ENCODE measurements around the gene CTU2.

CTU2 gene

DNA sequence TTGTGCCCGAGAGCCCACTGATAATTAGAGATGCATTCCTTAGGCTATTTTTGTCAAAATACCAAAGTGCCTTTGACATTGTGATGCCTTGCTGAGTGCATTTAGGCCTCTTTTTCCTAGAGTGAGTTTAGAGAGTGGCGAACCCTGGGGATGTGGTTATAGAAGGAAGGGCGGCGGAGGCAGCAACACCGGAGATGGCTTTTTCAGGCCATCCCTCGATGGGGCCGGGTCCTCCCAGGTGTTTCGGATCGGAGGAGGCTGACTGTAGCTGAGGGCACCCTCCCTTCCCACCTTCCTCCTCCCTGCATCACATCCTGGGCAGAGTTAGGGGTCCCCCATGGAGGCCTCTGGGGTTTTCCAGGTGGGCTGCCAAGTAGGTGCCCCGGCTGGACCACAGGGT lies 13.4 kb upstream of the CTU2 start:
- TF ChIP-seq, protein P1, sequence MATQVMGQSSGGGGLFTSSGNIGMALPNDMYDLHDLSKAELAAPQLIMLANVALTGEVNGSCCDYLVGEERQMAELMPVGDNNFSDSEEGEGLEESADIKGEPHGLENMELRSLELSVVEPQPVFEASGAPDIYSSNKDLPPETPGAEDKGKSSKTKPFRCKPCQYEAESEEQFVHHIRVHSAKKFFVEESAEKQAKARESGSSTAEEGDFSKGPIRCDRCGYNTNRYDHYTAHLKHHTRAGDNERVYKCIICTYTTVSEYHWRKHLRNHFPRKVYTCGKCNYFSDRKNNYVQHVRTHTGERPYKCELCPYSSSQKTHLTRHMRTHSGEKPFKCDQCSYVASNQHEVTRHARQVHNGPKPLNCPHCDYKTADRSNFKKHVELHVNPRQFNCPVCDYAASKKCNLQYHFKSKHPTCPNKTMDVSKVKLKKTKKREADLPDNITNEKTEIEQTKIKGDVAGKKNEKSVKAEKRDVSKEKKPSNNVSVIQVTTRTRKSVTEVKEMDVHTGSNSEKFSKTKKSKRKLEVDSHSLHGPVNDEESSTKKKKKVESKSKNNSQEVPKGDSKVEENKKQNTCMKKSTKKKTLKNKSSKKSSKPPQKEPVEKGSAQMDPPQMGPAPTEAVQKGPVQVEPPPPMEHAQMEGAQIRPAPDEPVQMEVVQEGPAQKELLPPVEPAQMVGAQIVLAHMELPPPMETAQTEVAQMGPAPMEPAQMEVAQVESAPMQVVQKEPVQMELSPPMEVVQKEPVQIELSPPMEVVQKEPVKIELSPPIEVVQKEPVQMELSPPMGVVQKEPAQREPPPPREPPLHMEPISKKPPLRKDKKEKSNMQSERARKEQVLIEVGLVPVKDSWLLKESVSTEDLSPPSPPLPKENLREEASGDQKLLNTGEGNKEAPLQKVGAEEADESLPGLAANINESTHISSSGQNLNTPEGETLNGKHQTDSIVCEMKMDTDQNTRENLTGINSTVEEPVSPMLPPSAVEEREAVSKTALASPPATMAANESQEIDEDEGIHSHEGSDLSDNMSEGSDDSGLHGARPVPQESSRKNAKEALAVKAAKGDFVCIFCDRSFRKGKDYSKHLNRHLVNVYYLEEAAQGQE (IDR thresholded peaks at IDR 0.05; ENCODE audit: low read depth) = no peak
- TF ChIP-seq, protein P2, sequence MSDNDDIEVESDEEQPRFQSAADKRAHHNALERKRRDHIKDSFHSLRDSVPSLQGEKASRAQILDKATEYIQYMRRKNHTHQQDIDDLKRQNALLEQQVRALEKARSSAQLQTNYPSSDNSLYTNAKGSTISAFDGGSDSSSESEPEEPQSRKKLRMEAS (IDR thresholded peaks at IDR 0.05) = no peak
- TF ChIP-seq EP300 (IDR thresholded peaks at IDR 0.05; ENCODE audit: borderline replicate concordance) = no peak
- TF ChIP-seq FOXM1 (IDR thresholded peaks at IDR 0.05; ENCODE audit: borderline replicate concordance, low read depth) = no peak
- no peak for TF ChIP-seq RAD21 (IDR thresholded peaks at IDR 0.05; ENCODE audit: low read depth)

DNA sequence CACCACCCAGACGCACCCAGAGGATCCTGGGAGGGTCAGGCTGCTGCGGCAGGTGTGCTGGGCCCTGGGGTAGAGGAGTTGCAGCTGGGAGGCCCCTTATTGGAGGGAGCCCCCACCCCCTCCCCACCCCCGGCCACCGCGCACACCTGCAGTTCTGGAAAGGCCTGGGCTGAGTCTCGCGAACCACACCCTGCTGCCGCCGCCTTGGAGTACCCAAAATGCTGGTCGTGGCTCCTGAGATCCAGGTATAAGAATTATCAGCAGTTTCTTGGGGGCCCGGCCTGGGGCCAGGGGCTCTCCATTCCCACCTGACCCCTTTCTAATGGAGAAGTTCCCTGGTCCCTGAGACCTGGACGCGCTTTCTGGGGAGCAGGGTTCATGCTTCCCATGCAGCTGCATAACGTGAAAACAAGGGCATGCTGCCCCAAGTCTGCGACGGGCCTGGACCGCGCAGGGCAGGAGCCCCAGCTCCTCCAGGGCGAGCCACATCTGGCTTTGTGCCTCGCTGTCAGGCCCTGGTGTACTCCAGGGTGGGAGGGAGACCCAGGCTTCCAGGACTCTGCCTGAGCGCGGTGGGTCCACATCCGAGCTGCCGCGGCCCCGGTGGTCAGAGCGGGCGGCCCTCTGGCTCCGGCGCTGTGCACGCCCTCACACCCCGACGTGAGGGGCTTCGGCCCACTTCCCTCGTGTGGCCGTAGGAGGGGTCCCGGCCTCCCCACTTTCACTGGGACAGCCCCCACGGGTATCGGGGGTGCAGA lies 12.7 kb upstream of the CTU2 start:
- TF ChIP-seq CREB1 (IDR thresholded peaks at IDR 0.05; ENCODE audit: low read depth) (no peak), CEBPB (IDR thresholded peaks at IDR 0.05) (no peak), TAF1 (IDR thresholded peaks at IDR 0.05; ENCODE audit: low read depth) (no peak), EGR1 (IDR thresholded peaks at IDR 0.05) (no peak), TCF12 (IDR thresholded peaks at IDR 0.05; ENCODE audit: low read depth) (no peak)
- TF ChIP-seq, protein P2 (IDR thresholded peaks at IDR 0.05) = no peak

DNA sequence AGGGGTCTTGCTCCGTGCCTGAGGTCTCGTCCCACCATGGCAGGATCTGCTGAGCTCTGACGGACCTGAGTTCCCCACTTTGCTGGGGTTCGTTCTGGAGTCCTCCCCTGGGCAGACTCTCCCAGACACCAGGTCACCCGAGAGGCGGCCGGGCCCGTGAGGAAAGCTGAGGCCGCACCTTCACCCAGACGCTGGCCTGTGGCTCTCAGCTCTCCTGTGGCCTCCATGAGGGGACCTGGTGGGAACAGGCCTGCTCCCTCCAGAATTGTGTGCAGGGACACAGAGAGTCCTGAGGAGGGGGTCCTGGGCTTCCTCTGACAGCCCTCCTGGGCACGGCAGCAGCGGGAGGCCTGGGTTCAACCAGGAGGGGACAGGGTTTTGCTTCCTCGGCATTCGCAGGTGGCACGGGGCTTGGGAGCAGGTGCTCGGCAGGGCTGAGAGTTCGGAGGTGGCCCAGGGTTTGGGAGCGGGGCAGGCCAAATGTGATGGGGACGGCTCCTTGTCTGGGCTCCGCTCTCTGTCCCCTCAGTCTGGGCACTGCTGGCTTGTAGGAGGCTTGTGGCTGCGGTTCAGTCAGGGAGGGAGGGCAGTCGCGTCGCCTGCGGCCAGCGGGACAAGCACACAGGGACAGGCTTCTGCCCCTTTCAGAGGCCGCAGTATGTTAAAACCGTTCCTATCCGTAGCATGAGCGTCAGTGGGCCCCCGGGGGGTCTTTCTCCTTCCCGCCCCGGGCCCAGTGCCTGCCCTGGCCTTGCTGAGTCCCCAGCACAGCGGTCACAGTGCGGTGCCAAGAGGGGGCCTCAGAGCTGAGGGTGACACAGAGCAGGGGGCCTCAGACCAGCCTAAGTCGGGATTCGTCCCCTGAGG lies 11.8 kb upstream of the CTU2 start:
- TF ChIP-seq NFIC (IDR thresholded peaks at IDR 0.05) (no peak), TCF12 (IDR thresholded peaks at IDR 0.05; ENCODE audit: low read depth) (no peak), TEAD4 (IDR thresholded peaks at IDR 0.05) (no peak), CEBPB (IDR thresholded peaks at IDR 0.05) (no peak), CREB1 (IDR thresholded peaks at IDR 0.05; ENCODE audit: low read depth) (no peak), YY1 (IDR thresholded peaks at IDR 0.05; ENCODE audit: low read depth) (no peak)

DNA sequence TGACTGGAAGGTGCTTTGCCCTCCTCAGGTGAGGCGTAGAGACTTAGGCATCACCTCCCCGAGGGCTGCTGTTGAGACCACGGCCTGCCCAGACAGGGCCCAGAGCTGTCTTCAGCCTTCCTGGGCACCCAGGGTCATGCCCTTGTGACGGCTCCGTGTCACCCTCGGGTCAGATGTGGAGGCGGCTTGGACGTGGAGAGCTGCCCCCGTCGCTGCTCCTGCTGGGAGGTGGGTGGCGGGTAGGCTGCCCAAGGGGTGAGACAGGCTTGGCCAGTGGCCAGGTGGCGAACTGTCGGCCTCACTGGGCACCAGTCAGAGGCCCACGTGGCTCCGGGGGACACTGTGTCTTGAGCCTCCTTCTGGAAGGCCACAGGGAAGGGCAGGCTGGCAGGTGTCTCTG lies 11.1 kb upstream of the CTU2 start:
- TF ChIP-seq ZBTB7A (IDR thresholded peaks at IDR 0.05; ENCODE audit: low read depth) (no peak), CREB1 (IDR thresholded peaks at IDR 0.05; ENCODE audit: low read depth) (no peak), TAF1 (IDR thresholded peaks at IDR 0.05; ENCODE audit: low read depth) (no peak), TCF12 (IDR thresholded peaks at IDR 0.05; ENCODE audit: low read depth) (no peak), RAD21 (IDR thresholded peaks at IDR 0.05; ENCODE audit: low read depth) (no peak), CEBPB (IDR thresholded peaks at IDR 0.05) (no peak), EGR1 (IDR thresholded peaks at IDR 0.05) (no peak), YY1 (IDR thresholded peaks at IDR 0.05; ENCODE audit: low read depth) (no peak), TEAD4 (IDR thresholded peaks at IDR 0.05) (no peak), FOXM1 (IDR thresholded peaks at IDR 0.05; ENCODE audit: borderline replicate concordance, low read depth) (no peak), NFIC (IDR thresholded peaks at IDR 0.05) (no peak), EP300 (IDR thresholded peaks at IDR 0.05; ENCODE audit: borderline replicate concordance) (no peak)
- TF ChIP-seq, protein P3, sequence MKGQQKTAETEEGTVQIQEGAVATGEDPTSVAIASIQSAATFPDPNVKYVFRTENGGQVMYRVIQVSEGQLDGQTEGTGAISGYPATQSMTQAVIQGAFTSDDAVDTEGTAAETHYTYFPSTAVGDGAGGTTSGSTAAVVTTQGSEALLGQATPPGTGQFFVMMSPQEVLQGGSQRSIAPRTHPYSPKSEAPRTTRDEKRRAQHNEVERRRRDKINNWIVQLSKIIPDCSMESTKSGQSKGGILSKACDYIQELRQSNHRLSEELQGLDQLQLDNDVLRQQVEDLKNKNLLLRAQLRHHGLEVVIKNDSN (IDR thresholded peaks at IDR 0.05) = no peak
- TF ChIP-seq, protein P2 (IDR thresholded peaks at IDR 0.05) = no peak
- TF ChIP-seq, protein P1 (IDR thresholded peaks at IDR 0.05; ENCODE audit: low read depth) = no peak

DNA sequence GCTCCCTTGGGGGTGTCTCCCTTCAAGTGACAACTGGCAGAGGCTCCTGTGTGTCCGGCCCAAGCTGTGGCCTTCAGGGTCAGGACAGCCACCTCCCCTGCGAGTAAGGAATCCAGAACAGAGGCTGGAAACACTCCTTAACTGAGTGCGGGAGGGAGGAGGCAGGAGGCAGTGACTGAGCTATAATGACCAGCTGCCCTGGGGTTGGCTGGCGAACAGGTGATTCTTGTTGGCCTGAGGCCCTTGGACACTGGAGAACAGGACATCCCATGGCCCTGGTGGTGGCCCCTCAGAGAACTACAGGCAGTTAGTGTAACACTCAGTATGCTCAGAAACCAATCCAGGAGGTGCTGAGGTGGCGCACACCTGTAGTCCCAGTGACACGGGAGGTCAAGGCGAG lies 10.6 kb upstream of the CTU2 start:
- TF ChIP-seq CEBPB (IDR thresholded peaks at IDR 0.05) (no peak), EP300 (IDR thresholded peaks at IDR 0.05; ENCODE audit: borderline replicate concordance) (no peak), TEAD4 (IDR thresholded peaks at IDR 0.05) (no peak), FOXM1 (IDR thresholded peaks at IDR 0.05; ENCODE audit: borderline replicate concordance, low read depth) (no peak), EGR1 (IDR thresholded peaks at IDR 0.05) (no peak), CREB1 (IDR thresholded peaks at IDR 0.05; ENCODE audit: low read depth) (no peak), NFIC (IDR thresholded peaks at IDR 0.05) (no peak), RAD21 (IDR thresholded peaks at IDR 0.05; ENCODE audit: low read depth) (no peak), ZBTB7A (IDR thresholded peaks at IDR 0.05; ENCODE audit: low read depth) (no peak), TAF1 (IDR thresholded peaks at IDR 0.05; ENCODE audit: low read depth) (no peak), YY1 (IDR thresholded peaks at IDR 0.05; ENCODE audit: low read depth) (no peak)
- TF ChIP-seq, protein P3 (IDR thresholded peaks at IDR 0.05) = no peak
- TF ChIP-seq, protein P1 (IDR thresholded peaks at IDR 0.05; ENCODE audit: low read depth) = no peak
- TF ChIP-seq, protein P2 (IDR thresholded peaks at IDR 0.05) = no peak

All from Ishikawa (cell line).